Measurements from ENCODE around the gene GALM. TPM values are rescaled to one million over a fixed set of nuclear protein-coding genes. Genes with fewer than 3 reads are reported as not detected.

The GALM gene
- total and polyA plus RNA-seq, 2 of the 8 experiments (the other 6 are each of a cell fraction or from before 2014, with no cell fraction given) = 9.9 to 13.1 TPM

GRCh38 chr2:38722271-38723061, 56.6 kb downstream of the GALM start:
- no peak overlapping the region for H2BK12ac ChIP-seq (ENCODE audit: low read depth, low read length)
- H3K14ac ChIP-seq (ENCODE audit: insufficient read length) = no peak overlapping the region
- POLR2A ChIA-PET (ENCODE audit: partially characterized antibody) = interaction anchor here (24.3 kb wide), 1 partner anchor 26 kb away, joined by 486 read pairs; the partner anchor contains the start of gene SRSF7
- no peak overlapping the region for H2BK120ac ChIP-seq (replicated peaks; ENCODE audit: low read depth, low read length)
- no peak overlapping the region for H3K18ac ChIP-seq (ENCODE audit: extremely low read depth, low read length)
- no peak overlapping the region for H3K4me3 ChIP-seq (ENCODE audit: extremely low read depth in 1 of 4, insufficient read depth in 2 of 4, low read depth in 3 of 4, low read length in 4 of 4)
- H3K27me3 ChIP-seq (replicated peaks in 1 of 4; ENCODE audit: control insufficient read depth in 3 of 4, extremely low read depth in 1 of 4, insufficient read depth in 3 of 4, low read length in 3 of 4) = no peaks in the 10 kb centered on the region
- H2AK5ac ChIP-seq (ENCODE audit: low read depth, low read length) = no peak overlapping the region
- no peaks in the 10 kb centered on the region for H3K4me1 ChIP-seq (replicated peaks in 1 of 4; ENCODE audit: control insufficient read depth in 3 of 4, insufficient read depth in 4 of 4, low read length in 3 of 4)
- no peak overlapping the region for H2AFZ ChIP-seq (ENCODE audit: low read length)
- no peaks in the 10 kb centered on the region for H3K79me2 ChIP-seq (ENCODE audit: control insufficient read depth in 1 of 2, insufficient read depth in 2 of 2, low read length in 2 of 2)
- H3K9me3 ChIP-seq (ENCODE audit: insufficient read depth in 2 of 2, low read depth in 1 of 2, low read length in 1 of 2) = no peaks in the 10 kb centered on the region
- no peak overlapping the region for H3K4me2 ChIP-seq (ENCODE audit: insufficient read depth in 1 of 2, low read depth in 2 of 2, low read length in 2 of 2)
- no peak overlapping the region for H4K91ac ChIP-seq (replicated peaks; ENCODE audit: insufficient read length, low read length)
- H3K4ac ChIP-seq (replicated peaks; ENCODE audit: insufficient read length, low read depth, low read length) = no peak overlapping the region
- no peak overlapping the region for H3K23ac ChIP-seq (ENCODE audit: insufficient read length)
- CTCF ChIA-PET (ENCODE audit: partially characterized antibody) = interaction anchor here (0.8 to 9.6 kb wide), 12 partner anchors 9 to 199 kb away, joined by 3 to 113 read pairs (median 3); partner anchors contain the start of gene HNRNPLL
- H3K79me1 ChIP-seq (ENCODE audit: low read depth, low read length) = no peaks in the 10 kb centered on the region
- no peaks in the 10 kb centered on the region for H3K23me2 ChIP-seq (ENCODE audit: low read depth, low read length)
- no peak overlapping the region for H3K9ac ChIP-seq (replicated peaks in 1 of 4; ENCODE audit: extremely low read depth in 1 of 4, low read depth in 3 of 4, low read length in 3 of 4)
- H2BK5ac ChIP-seq (ENCODE audit: low read depth, low read length) = no peak overlapping the region
- WGBS, 2 experiments (ENCODE audit: extremely low coverage in 1 of 2, insufficient coverage in 1 of 2, insufficient read length in 1 of 2, insufficient replicate concordance in 2 of 2, low coverage in 1 of 2, low lambda C conversion rate in 2 of 2, missing lambda C conversion rate in 1 of 2) = 87% methylated on average over 9 of the region's 9 CpGs; no CpG with 5 or more reads in 1 of the 2 experiments
- FAIRE-seq (no peak), DNase-seq (ENCODE audit: low read depth in 1 of 2, low spot score in 2 of 2) (no peak)
- H4K5ac ChIP-seq (ENCODE audit: insufficient read length, low read depth, low read length) = no peak overlapping the region
- no peaks in the 10 kb centered on the region for H3K36me3 ChIP-seq (ENCODE audit: control insufficient read depth in 2 of 4, insufficient read depth in 4 of 4, low read length in 3 of 4)
- no peak overlapping the region for H2BK20ac ChIP-seq (ENCODE audit: low read length)
- no peaks in the 10 kb centered on the region for H4K20me1 ChIP-seq (replicated peaks in 1 of 2; ENCODE audit: control insufficient read depth in 1 of 2, insufficient read depth in 2 of 2, low read length in 2 of 2)
- no peak overlapping the region for H2BK15ac ChIP-seq (ENCODE audit: low read length)
- no peak overlapping the region for H3K56ac ChIP-seq (replicated peaks; ENCODE audit: insufficient read length, low read depth, low read length)
- TF ChIP-seq CHD1 (IDR thresholded peaks at IDR 0.05; ENCODE audit: low read depth, low read length) (no peak), SIX5 (IDR thresholded peaks at IDR 0.05; ENCODE audit: low read depth, low read length) (no peak), HDAC2 (IDR thresholded peaks at IDR 0.05; ENCODE audit: borderline replicate concordance in 1 of 2, low read depth in 2 of 2, low read length in 2 of 2) (no peak), CBX8 (IDR thresholded peaks at IDR 0.05; ENCODE audit: borderline replicate concordance, low read depth, low read length) (no peak), RAD21 (IDR thresholded peaks at IDR 0.05 in 1 of 2, conservative IDR thresholded peaks at IDR 0.05 in 1 of 2; ENCODE audit: low read depth in 2 of 2, low read length in 2 of 2) (no peak), JUND (IDR thresholded peaks at IDR 0.05; ENCODE audit: low read length) (no peak), SP2 (IDR thresholded peaks at IDR 0.05; ENCODE audit: low read length) (no peak), SIRT6 (IDR thresholded peaks at IDR 0.05; ENCODE audit: low read length) (no peak)
- H3K27ac ChIP-seq (ENCODE audit: low read depth, low read length) = no peak overlapping the region
- H4K8ac ChIP-seq (ENCODE audit: extremely low read depth, insufficient read depth, low read length) = no peak overlapping the region
